ENCODE results near the gene FMR1NB. TPM values are rescaled to one million over a fixed set of nuclear protein-coding genes. Genes with fewer than 3 reads are reported as not detected.

FMR1NB gene
- total and polyA plus RNA-seq, 9 donors: 0.36 TPM; not detected in 8

DNA sequence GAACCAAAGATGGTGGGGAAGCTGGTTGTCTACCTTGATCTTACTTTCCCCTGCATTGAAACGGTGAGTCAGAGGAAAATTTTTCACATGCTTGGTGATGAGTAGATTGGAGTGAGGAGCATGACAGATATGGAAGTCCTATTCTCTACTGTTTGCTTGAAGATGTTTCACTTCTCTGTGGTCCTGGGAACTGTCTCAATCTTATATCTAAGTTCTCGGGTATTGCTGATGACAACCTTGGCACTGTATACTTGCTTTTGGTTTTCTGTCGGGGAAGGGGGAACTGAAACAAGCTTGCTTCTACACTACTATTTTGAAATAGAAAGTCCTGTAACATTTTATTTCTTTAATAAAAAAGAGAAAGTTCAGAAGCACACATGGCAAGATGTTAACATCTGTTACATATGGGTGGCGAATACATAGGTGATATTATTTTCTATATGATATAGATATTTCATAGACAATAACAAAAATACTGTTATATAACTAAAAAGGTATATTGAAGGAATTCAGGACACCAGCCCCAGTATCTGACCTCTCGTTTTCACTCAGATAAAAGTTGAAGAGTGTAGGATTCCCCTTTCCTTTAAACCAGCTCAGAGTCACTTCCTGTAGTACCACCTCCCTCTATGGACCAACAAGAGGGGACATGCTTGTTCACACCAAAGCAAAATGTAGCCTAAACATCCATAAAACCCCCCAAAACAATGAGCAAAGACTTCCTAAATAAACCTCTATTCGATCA, 88.8 kb downstream of the FMR1NB start:
- Histone ChIP-seq H3K4me1 (ENCODE audit: insufficient read depth) (no peaks in the 10 kb centered on the region), H3K27ac (no peak overlapping the region), H3K9me3 (no peaks in the 10 kb centered on the region), H3K27me3 (no peaks in the 10 kb centered on the region), H3K36me3 (no peaks in the 10 kb centered on the region), H3K4me3 (no peak overlapping the region)
- 69 to 77% (median 72%) methylated on average over 6 of the region's 6 CpGs for WGBS, 3 donors
- intact Hi-C loops (cut with DNase I): no loop called here
- no peak for DNase-seq
- TF ChIP-seq, protein P1, sequence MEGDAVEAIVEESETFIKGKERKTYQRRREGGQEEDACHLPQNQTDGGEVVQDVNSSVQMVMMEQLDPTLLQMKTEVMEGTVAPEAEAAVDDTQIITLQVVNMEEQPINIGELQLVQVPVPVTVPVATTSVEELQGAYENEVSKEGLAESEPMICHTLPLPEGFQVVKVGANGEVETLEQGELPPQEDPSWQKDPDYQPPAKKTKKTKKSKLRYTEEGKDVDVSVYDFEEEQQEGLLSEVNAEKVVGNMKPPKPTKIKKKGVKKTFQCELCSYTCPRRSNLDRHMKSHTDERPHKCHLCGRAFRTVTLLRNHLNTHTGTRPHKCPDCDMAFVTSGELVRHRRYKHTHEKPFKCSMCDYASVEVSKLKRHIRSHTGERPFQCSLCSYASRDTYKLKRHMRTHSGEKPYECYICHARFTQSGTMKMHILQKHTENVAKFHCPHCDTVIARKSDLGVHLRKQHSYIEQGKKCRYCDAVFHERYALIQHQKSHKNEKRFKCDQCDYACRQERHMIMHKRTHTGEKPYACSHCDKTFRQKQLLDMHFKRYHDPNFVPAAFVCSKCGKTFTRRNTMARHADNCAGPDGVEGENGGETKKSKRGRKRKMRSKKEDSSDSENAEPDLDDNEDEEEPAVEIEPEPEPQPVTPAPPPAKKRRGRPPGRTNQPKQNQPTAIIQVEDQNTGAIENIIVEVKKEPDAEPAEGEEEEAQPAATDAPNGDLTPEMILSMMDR (IDR thresholded peaks at IDR 0.05): no peak
- no peak for TF ChIP-seq POLR2A (IDR thresholded peaks at IDR 0.05)
- TF ChIP-seq EP300 (IDR thresholded peaks at IDR 0.05): no peak

GRCh38 chrX:148070504-148070877, 89.4 kb downstream of the FMR1NB start:
- H3K9me3 ChIP-seq: no peaks in the 10 kb centered on the region
- no peaks in the 10 kb centered on the region for H3K27me3 ChIP-seq
- H3K4me1 ChIP-seq (ENCODE audit: insufficient read depth): no peaks in the 10 kb centered on the region
- H3K27ac ChIP-seq: no peak overlapping the region
- intact Hi-C loops (cut with DNase I): no loop called here
- H3K36me3 ChIP-seq: no peaks in the 10 kb centered on the region
- no peak overlapping the region for H3K4me3 ChIP-seq
- DNase-seq: no peak
- TF ChIP-seq, protein P1 (IDR thresholded peaks at IDR 0.05): no peak
- 78 to 85% (median 84%) methylated on average over 1 of the region's 1 CpG for WGBS, 3 donors

Small RNAs within 50 kb of the gene (small RNA-seq; reads per million reads assigned to genes)
- gene RNA5SP524: not detected

Other genes with a start within 250 kb of the FMR1NB start
- gene FMR1, start 69.4 kb upstream of the FMR1NB start, total RNA-seq: 10 to 100 TPM; 43.1 to 65.2 (median 47.1) TPM
- gene FMR1, start 69.4 kb upstream of the FMR1NB start, polyA plus RNA-seq: 10 to 100 TPM; 27.1 to 37.6 TPM

Data from ovary (tissue), 9 donors.